Activated CD4-positive, CD25-positive, alpha-beta regulatory T cell treated with anti-CD3 and anti-CD28 coated beads, Interleukin-2, amount 50 U/mL, for 16 hours (primary cell): ENCODE results near the gene ZNF41.
"Not testable (repeated sequence)": the region's sequence is repeated elsewhere in the genome, so short reads cannot be mapped to it uniquely, and the experiment has no call there.

Experiments used
- DNase-seq: peaks from one replicate; pipeline ENCODE4 v3.0.0-alpha.2; 2020; ENCODE audit warnings: low read depth, low spot score

Gene ZNF41

GRCh38 chrX:47492133-47492532, 9.1 kb upstream of the ZNF41 start:
- not testable (repeated sequence) for DNase-seq

DNA sequence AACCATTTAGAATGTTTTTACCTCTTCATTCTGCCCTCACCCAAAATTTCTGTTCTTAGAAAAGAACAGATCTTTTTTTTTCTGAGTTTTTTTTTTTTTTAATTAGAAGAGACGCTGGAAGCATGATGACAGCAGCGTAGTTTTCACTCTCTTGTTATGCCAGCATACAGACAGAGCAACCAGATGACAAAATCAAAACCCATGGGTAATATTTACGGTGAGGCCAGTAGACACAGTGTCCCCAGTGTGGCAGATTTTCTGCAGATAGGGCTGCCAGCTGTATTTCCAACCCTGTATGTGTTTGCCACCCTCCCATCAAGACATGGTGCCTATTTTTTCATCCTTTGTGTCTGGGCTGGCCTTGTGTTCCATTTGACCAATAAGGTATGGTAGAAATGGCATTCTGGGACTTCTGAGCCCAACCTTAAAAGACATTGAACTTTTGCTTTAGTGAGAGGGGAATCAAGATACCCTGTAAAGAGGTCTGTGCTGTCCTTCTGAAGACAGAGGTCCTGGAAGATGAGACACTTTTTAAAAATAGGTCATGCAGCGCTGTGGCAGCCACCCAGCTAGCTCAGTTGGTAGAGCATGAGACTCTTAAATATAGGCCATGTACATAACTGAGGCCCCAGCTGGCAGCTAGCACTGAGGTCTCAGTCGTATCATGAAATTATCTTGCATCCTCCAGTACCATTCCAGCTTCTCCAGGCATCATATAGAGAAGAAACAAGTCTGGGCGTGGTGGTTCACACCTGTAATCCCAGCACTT, 6.7 kb upstream of the ZNF41 start:
- DNase-seq = no peak

DNA sequence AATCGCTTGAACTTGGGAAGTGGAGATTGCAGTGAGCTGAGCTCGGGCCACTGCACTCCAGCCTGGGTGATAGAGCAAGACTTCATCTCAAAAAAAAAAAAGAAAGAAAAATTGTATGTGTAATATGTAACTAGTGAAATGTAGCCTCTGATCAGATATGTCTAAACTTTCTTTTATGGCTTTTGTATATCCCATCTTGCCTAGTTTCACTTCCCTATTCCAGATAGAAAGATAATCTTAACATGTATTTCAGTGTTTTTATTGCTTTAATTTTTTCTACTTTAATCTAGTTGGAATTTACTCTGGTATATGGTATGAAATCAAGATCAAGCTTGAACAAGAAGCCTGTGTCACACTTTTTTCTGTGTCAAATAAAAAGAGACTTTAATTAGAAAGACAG, 1.9 kb upstream of the ZNF41 start:
- DNase-seq = no peak

GRCh38 chrX:47483306-47484268, 565 bp upstream of the ZNF41 start:
- DNase-seq = no peak

DNA sequence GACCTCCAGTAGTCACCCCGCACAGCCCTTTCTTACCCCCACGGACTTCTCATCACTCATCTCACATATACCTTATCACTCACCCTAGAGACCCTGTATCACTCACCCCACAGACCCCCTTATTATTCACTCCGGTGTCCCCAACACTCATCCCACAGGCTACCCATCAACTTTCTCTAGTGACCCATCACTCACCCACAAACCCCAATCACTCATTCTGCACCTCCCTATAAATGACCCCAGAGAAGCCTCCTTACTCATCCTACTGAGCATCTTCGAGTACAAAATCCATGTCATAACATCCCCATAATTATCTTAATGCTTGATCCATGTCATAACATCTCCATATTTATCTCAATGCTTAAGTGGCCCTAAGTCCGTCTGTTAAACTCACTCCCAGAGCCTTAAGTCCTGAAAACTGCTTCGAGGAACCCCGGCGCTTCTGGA, 934 bp downstream of the ZNF41 start:
- no peak for DNase-seq

GRCh38 chrX:47481160-47481559, 1.9 kb downstream of the ZNF41 start:
- no peak for DNase-seq

DNA sequence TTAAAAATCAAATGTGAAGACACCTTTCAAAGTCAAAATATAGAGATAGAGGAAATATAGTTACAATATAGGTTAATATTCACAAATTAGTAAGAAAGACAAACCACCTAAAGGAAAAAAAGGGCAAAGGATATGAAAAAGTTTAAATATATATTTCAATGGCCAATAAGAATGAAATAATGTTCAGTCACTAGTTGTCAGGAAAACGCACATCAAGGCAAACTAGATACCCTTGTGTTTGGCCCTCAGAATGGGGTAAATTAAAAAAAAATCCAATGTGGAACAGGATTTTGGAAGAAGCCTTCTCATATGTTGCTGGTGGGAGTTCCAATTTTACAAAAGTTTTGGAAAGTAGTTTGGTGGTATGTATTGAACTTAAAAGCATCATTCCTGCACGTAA, 2.4 kb downstream of the ZNF41 start:
- no peak for DNase-seq

DNA sequence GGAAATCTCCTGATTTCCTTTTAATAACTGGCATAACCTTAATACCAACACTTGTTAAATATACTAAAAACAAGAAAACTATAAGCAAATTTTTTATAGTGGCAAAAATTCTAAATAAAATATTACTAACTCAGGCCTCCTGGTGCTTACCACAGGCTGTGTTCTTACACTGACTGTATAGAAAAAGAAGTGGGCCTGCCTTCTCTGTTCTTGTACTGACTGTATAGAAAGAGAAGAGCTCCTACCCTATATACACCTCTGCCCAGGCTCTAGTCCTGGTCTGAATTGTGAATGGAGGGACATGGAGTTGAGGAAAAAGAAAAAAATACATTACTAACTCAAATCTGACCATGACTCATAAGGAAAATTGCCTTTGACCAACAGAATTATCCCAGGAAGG, 7.5 kb downstream of the ZNF41 start:
- no peak for DNase-seq

GRCh38 chrX:47467106-47467505, 15.9 kb downstream of the ZNF41 start:
- DNase-seq = no peak

DNA sequence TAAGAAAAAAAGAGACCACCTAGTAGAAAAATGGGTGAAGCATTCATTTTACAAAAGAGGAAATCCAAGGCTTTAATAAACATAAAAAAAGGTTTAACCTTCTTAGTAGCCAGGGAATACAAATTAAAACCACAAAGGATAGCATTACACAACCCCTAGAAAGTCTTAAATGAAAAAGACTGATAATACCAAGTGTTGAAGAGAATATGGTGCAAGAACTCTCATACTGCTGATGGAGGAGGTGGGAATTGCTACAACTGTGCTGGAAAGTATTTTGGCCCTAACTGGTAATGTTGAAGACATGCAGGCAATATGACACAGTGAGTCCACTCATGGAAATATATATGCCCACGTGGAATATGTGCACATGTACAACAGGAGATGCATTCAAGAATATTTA, 22.5 kb downstream of the ZNF41 start:
- DNase-seq = no peak

GRCh38 chrX:47458528-47458927, 24.5 kb downstream of the ZNF41 start:
- DNase-seq = no peak

- no peak for DNase-seq
Observed at GRCh38 chrX:47456080-47456479, 26.9 kb downstream of the ZNF41 start.

- no peak for DNase-seq
Observed at GRCh38 chrX:47452112-47452511, 30.9 kb downstream of the ZNF41 start.

GRCh38 chrX:47448165-47448806, 34.7 kb downstream of the ZNF41 start:
- no peak for DNase-seq

GRCh38 chrX:47447607-47448006, 35.4 kb downstream of the ZNF41 start:
- DNase-seq = no peak

- DNase-seq = no peak
Observed at GRCh38 chrX:47446971-47447370, 36.1 kb downstream of the ZNF41 start.

GRCh38 chrX:47446431-47446830, 36.6 kb downstream of the ZNF41 start:
- DNase-seq = no peak

- no peak for DNase-seq
Observed at GRCh38 chrX:47430925-47431324, 52.1 kb downstream of the ZNF41 start.

DNA sequence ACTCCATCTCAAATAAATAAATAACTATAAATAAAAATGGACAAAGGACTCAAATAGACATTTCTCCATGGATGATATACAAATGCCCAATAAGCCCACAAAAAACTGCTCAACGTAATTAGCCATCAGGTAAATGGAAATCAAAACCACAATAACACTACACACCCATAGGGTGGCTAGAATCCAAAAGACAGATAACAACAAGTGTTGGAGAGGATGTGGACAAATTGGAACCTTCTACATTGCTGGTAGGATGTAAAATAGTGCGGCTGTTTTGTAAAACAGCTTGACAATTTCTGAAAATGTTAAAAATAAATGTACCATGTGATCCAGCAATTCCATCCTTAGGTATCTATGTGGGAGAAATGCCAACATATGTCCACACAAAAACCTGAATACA, 60.6 kb downstream of the ZNF41 start:
- no peak for DNase-seq

- no peak for DNase-seq
Observed at GRCh38 chrX:47420962-47421361, 62.1 kb downstream of the ZNF41 start.

DNA sequence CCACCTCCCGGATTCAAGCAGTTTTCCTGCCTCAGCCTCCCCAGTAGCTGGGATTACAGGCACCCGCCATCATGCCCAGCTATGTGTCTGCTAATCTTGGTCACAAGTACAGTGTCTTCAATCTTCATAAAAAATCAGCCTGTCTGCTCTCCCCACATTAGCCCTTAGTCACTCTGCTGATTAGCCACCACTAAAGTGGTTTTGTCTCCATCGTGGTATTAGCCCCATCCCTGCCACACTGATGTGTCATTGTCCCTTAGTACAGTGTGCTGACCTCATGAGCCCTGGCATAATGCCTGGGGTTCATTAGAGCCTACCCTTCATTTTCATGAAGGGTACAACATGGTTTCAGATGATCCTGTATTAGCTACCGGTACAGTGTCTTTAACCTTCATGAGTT, 62.8 kb downstream of the ZNF41 start:
- DNase-seq = no peak

- DNase-seq = no peak
Observed at GRCh38 chrX:47413179-47413594, 69.8 kb downstream of the ZNF41 start.
